Naive B cell (primary cell): ENCODE data around the gene ANKUB1. TPM values are rescaled to one million over a fixed set of nuclear protein-coding genes. Genes with fewer than 3 reads are reported as not detected.

Experiments
- ATAC-seq, 2 donors: fragments of 150-1000 bp; cut with Tn5 transposase; 2 replicates each; pipeline ENCODE4 v1.10.0; 2021; ENCODE audit warnings: low read depth in 2 of 2, mild to moderate bottlenecking in 2 of 2, moderate library complexity in 2 of 2
- DNase-seq: peaks from one replicate; pipeline ENCODE4 v3.0.0; 2022
- H3K27ac Mint-ChIP-seq, 6 donors: one replicate each; pipeline ENCODE4 v1.8.0; 2020 to 2022; ENCODE audit warnings: mild to moderate bottlenecking in 6 of 6, mixed read lengths in 6 of 6, moderate library complexity in 5 of 6, inconsistent platforms in 2 of 6
- H3K27me3 Mint-ChIP-seq, 3 donors: one replicate each; pipeline ENCODE4 v1.8.0; 2021 to 2022; ENCODE audit warnings: mixed read lengths in 3 of 3, mild to moderate bottlenecking in 1 of 3
- H3K36me3 Mint-ChIP-seq, 2 donors: one replicate each; pipeline ENCODE4 v1.8.0; 2020 to 2022; ENCODE audit warnings: mixed read lengths in 2 of 2, inconsistent platforms in 1 of 2, mild to moderate bottlenecking in 1 of 2
- H3K4me1 Mint-ChIP-seq, 3 donors: one replicate each; pipeline ENCODE4 v1.8.0; 2020 to 2022; ENCODE audit warnings: mixed read lengths in 3 of 3, inconsistent platforms in 1 of 3, mild to moderate bottlenecking in 1 of 3, moderate library complexity in 1 of 3
- H3K4me3 Mint-ChIP-seq, 8 donors: one replicate each; pipeline ENCODE4 v1.8.0; 2020 to 2022; ENCODE audit warnings: mild to moderate bottlenecking in 8 of 8, mixed read lengths in 8 of 8, moderate library complexity in 8 of 8, inconsistent platforms in 2 of 8
- H3K9me3 Mint-ChIP-seq, 7 donors: one replicate each; pipeline ENCODE4 v1.8.0; 2020 to 2022; ENCODE audit warnings: mixed read lengths in 7 of 7, mild to moderate bottlenecking in 5 of 7, inconsistent platforms in 2 of 7, moderate library complexity in 1 of 7
- polyA plus RNA-seq, 6 donors: library from polyadenylated mRNA; unstranded; fragments of 300-500 nt; fragmentation: Illumina TruSeq; gene quantifications; one replicate each; pipeline ENCODE4 v1.2.3, GENCODE V29; 2021; ENCODE audit warnings: low read depth in 6 of 6

The ANKUB1 gene
- polyA plus RNA-seq, 6 donors from 2014 or later = 0.35 to 2.6 (median 0.71) TPM; not detected in 3

DNA sequence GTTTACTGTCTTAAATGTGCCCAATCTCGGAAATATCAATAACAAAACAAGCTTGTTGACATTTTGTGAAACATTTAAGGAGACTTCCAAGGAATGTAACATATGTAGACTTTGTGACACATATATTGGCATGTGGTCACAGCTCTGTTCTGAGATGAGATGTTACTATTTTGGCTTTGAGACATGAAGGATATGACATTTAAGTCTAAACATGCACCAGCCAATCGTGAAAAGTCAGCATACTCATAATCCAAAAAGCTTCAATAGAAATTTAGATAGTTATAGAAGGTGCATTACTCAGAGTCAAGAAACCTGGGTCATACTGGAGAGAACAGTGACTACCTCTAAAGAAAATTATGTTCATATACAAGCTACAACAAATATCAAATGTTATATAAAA is 53.5 kb downstream of the ANKUB1 start:
- Mint-ChIP-seq H3K9me3 (no peaks in the 10 kb centered on the region), H3K36me3 (peaks cover 12 to 16% of the 10 kb centered on the region in 2 donors), H3K4me3 (no peak overlapping the region), H3K4me1 (no peaks in the 10 kb centered on the region), H3K27me3 (no peaks in the 10 kb centered on the region), H3K27ac (no peak overlapping the region)
- DNase-seq = no peak
- no peak for ATAC-seq

DNA sequence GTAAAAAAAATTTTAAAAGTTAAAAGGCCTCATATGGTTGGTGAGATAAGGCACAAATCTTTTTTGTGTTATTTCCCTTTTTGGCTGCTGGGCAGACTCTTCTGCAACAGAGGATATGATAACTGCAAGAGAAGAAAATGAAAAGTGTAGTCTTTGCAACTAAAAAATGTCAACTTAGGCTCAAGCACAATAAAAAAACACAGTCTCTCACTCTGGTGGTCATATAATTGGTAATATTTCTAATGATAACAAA is 55.5 kb downstream of the ANKUB1 start:
- peaks cover 8 to 16% of the 10 kb centered on the region in 2 donors for H3K36me3 Mint-ChIP-seq
- no peak for DNase-seq

DNA sequence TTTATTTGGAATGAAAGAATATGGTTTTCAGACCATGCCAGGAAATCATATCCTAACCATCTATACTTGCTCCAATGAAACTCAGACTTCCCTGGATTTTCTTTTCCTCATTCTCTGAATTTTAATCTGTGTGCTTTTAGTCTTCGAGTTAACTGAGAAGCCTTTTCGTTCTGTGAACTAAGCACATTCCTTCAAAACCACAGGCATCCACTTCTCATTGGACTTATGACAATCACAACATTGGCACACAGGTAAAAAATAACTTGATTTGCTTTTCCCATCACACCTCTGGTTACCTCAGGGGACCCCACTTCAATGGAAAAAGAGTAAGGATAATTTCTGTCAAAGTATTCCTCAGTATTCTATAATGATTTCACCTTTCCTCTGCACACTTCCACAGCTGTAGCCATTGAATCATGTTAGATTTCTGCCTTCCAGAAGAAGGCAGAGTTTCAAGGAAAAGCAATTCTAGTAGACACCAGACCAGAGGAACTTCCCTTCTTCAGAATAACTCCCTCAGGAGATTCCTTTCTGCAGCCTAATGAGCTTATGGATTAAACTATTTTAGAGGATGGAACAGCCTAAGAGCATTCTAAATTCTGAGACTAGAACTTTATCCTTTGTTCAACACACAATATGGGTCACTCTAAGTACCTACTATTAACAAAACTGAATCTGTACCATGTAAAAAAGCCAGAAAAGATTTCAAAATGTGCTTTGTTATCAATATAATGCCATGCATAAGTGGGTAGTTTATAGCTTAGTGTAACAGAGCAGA is 56.0 kb downstream of the ANKUB1 start:
- no peak overlapping the region for H3K27ac Mint-ChIP-seq
- no peaks in the 10 kb centered on the region for H3K4me1 Mint-ChIP-seq
- H3K4me3 Mint-ChIP-seq = no peak overlapping the region
- DNase-seq (no peak), ATAC-seq (no peak)
- H3K27me3 Mint-ChIP-seq = no peaks in the 10 kb centered on the region
- no peaks in the 10 kb centered on the region for H3K9me3 Mint-ChIP-seq
- peaks cover 8 to 12% of the 10 kb centered on the region in 2 donors for H3K36me3 Mint-ChIP-seq

More for the DNA sequence above, 55.5 kb downstream of the ANKUB1 start:
- Mint-ChIP-seq H3K4me1 (no peaks in the 10 kb centered on the region), H3K27ac (no peak overlapping the region), H3K9me3 (no peaks in the 10 kb centered on the region), H3K4me3 (no peak overlapping the region), H3K27me3 (no peaks in the 10 kb centered on the region)
- ATAC-seq = no peak

DNA sequence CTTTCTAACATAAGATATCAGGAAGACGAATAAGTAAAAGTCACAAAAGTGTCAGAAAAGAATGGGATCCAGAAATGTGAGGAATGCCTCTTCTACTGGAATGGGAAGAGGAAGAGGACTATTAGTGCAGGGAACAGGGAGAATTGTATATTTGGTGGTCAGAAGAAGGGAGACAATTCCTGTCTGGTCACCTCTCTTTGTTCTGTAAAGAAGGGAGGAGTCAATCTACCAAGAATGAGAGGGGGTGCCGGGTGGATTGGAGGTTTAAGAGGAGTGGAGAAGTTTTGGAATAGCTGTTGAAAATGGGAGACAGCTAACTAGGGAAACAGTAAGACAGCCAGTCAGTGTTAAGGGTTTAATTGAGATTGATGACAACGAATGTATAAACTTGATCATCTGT is 60.1 kb downstream of the ANKUB1 start:
- Mint-ChIP-seq H3K27ac (no peak overlapping the region), H3K36me3 (no peaks in the 10 kb centered on the region), H3K4me1 (no peaks in the 10 kb centered on the region), H3K27me3 (no peaks in the 10 kb centered on the region), H3K4me3 (no peak overlapping the region), H3K9me3 (no peaks in the 10 kb centered on the region)
- ATAC-seq (no peak), DNase-seq (no peak)

DNA sequence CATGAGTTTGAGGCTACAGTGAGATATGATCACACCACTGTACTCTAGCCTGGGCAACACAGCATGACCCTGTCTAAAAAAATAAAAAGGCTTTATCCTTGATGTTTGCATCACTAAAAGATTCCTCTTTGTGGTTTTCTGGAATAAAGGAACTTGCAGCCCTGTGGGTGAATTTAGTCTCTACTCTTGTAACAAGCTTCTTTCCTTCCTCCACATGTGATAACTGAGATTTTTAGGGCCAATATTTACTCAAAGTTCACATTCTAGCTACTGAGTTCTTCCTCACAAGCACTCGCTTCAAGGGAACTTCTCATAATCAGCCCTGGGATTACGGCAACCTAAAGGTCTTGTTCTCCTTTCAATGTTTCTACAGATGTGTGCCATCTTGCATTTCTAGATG is 64.7 kb downstream of the ANKUB1 start:
- DNase-seq (no peak), ATAC-seq (no peak)
- Mint-ChIP-seq H3K27ac (no peak overlapping the region), H3K27me3 (peaks cover 0 to 6% (median 0%) of the 10 kb centered on the region in 3 donors), H3K36me3 (peaks cover 0 to 10% of the 10 kb centered on the region in 2 donors), H3K9me3 (peaks cover 0 to 3% (median under 1%) of the 10 kb centered on the region in 7 donors), H3K4me3 (no peak overlapping the region), H3K4me1 (no peaks in the 10 kb centered on the region)

DNA sequence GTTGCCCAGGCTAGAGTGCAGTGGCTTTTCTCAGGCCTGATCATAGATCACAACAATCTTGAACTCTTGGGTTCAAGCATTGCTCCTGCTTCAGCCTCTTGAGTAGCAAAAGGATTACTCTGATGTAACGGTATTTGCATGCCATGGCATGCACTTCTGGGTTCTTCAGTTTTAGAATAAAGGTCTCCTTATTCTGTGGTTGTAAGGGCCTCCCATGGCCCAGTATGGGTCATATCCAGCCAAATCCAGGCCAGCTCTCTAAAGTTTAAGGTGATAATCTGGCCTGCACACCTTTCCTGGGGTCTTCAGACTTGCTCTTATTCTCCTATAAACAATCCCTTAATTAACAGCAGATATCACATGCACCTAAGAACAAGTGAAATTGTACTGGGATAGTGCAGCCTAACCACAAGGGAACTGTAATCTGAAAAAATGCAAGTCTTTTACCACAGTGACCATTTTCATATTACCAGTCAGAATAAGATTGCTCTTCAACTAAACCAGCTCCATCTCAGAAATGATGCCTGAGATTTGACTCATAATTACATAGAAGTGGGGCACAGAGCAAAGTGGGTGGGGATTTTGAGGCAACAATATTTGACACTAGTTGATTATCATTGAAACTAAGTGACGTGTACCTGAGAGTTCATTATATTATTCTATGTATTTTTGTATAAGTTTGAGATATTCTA is 65.5 kb downstream of the ANKUB1 start:
- DNase-seq (no peak), ATAC-seq (no peak)
- H3K27me3 Mint-ChIP-seq = peaks cover 0 to 6% (median 0%) of the 10 kb centered on the region in 3 donors
- peaks cover 0 to 11% (median 2%) of the 10 kb centered on the region in 7 donors for H3K9me3 Mint-ChIP-seq
- no peak overlapping the region for H3K27ac Mint-ChIP-seq
- no peaks in the 10 kb centered on the region for H3K4me1 Mint-ChIP-seq
- H3K36me3 Mint-ChIP-seq = peaks cover 0 to 10% of the 10 kb centered on the region in 2 donors
- H3K4me3 Mint-ChIP-seq = no peak overlapping the region

DNA sequence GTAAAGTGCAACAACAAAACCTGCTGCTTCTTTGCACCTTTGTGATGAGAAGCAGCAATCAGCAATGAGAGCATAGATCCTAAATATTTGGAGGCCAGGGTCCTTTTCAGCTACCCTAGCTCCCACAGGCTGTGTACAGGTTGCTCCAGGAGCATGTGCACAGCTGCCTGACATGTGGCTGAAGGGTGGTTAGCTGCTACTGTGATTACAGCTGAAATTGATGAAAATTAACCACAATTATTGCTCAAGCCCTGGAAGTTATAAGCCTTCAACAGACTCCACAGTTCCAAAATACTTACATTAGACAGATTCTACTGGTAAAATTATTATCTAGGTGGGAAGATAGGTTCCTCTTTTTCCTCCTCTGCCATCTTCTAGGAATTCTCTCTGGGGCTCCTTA is 68.6 kb downstream of the ANKUB1 start:
- no peak for DNase-seq
- peaks cover 0 to 21% of the 10 kb centered on the region in 2 donors for H3K36me3 Mint-ChIP-seq

DNA sequence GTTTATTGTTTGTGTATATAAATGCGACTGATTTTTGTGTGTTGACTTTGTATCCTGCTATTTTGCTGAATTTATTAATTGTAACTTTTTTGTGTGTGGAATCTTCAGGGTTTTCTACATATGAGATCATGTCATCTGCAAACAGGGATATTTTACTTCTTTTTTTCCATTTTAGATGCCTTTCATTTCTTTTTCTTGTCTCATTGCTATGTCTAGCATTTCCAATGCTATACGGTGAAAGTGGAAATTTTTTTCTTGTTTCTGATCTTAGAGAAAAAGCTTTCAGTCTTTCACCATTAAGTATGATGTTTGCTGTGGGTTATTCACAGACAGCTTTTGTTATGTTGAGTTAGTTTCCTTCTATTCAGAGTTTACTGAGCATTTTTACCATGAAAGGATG is 71.4 kb downstream of the ANKUB1 start:
- H3K4me1 Mint-ChIP-seq = no peaks in the 10 kb centered on the region
- H3K27me3 Mint-ChIP-seq = peaks cover 0 to 6% (median 0%) of the 10 kb centered on the region in 3 donors
- H3K27ac Mint-ChIP-seq = no peak overlapping the region
- H3K36me3 Mint-ChIP-seq = peaks cover 0 to 21% of the 10 kb centered on the region in 2 donors
- no peak overlapping the region for H3K4me3 Mint-ChIP-seq
- no peak for ATAC-seq
- DNase-seq = no peak
- peaks cover 0 to 27% (median 15%) of the 10 kb centered on the region in 7 donors for H3K9me3 Mint-ChIP-seq

More for the DNA sequence above, 68.6 kb downstream of the ANKUB1 start:
- Mint-ChIP-seq H3K9me3 (peaks cover 0 to 27% (median 15%) of the 10 kb centered on the region in 7 donors), H3K27me3 (peaks cover 0 to 6% (median 0%) of the 10 kb centered on the region in 3 donors), H3K27ac (no peak overlapping the region), H3K4me1 (no peaks in the 10 kb centered on the region), H3K4me3 (no peak overlapping the region)
- no peak for ATAC-seq

- H3K4me1 Mint-ChIP-seq = no peaks in the 10 kb centered on the region
- peak; percentile 5 for DNase-seq
- H3K9me3 Mint-ChIP-seq = peaks cover 0 to 23% (median 13%) of the 10 kb centered on the region in 7 donors
- H3K36me3 Mint-ChIP-seq = peaks cover 0 to 11% of the 10 kb centered on the region in 2 donors
- peak overlapping the region in 2 of 8 donors; percentile 46 to 47 for H3K4me3 Mint-ChIP-seq
- H3K27ac Mint-ChIP-seq = no peak overlapping the region
- ATAC-seq = no peak
- no peaks in the 10 kb centered on the region for H3K27me3 Mint-ChIP-seq
Observed at GRCh38 chr3:149717391-149718056, 74.8 kb downstream of the ANKUB1 start.

DNA sequence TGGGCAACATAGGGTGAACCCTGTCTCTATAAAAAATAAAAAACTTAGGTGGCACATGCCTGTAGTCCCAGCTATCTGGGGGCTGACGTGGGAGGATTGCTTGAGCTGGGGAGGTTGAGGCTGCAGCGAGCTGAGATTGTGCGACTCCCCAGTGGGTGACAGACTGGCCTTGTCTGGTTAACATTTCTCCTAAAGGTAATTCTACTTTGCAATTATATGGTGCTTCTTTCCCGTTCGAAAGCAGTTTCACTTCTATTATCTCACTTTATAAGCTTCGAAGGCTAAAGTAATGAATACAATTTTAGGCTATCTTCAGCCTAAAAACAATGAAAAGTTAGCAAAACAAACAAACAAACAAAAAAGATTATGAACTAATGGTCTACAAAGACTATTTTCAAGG is 75.4 kb downstream of the ANKUB1 start:
- no peaks in the 10 kb centered on the region for H3K27me3 Mint-ChIP-seq
- DNase-seq (no peak), ATAC-seq (no peak)
- H3K27ac Mint-ChIP-seq = no peak overlapping the region
- peaks cover 0 to 11% of the 10 kb centered on the region in 2 donors for H3K36me3 Mint-ChIP-seq
- peaks cover 0 to 17% (median 11%) of the 10 kb centered on the region in 7 donors for H3K9me3 Mint-ChIP-seq
- H3K4me3 Mint-ChIP-seq = no peak overlapping the region
- no peaks in the 10 kb centered on the region for H3K4me1 Mint-ChIP-seq

DNA sequence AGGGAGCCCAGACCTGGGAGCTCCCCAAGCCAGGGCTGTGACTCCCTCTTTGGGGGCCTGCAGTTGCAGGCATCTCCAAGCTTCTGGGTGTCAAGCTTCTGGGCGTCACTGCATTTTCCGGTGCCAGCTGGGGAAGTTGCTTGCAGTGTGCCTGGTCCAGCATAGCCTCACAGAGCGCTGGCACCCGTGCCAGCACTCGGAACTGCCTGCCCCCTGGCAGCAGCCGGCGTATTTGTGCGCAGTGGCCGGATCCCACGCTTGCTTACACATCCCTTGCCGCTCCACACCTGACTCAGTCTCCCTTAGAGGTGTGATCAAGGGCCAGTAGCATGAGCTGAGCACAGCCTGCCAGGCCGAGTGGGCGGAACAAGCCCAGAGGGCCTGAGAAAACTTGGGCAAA is 77.1 kb downstream of the ANKUB1 start:
- Mint-ChIP-seq H3K4me3 (no peak overlapping the region), H3K36me3 (no peaks in the 10 kb centered on the region), H3K27me3 (no peaks in the 10 kb centered on the region), H3K4me1 (no peaks in the 10 kb centered on the region), H3K27ac (no peak overlapping the region), H3K9me3 (peaks cover 0 to 4% (median 0%) of the 10 kb centered on the region in 7 donors)
- ATAC-seq (no peak), DNase-seq (no peak)

GRCh38 chr3:149713730-149714654 is 78.4 kb downstream of the ANKUB1 start:
- no peak overlapping the region for H3K4me3 Mint-ChIP-seq
- DNase-seq = no peak
- H3K27me3 Mint-ChIP-seq = no peaks in the 10 kb centered on the region
- ATAC-seq = no peak
- H3K36me3 Mint-ChIP-seq = no peaks in the 10 kb centered on the region
- no peaks in the 10 kb centered on the region for H3K4me1 Mint-ChIP-seq
- H3K27ac Mint-ChIP-seq = no peak overlapping the region
- H3K9me3 Mint-ChIP-seq = no peaks in the 10 kb centered on the region
